Esophagus (tissue), 2 donors: Measurements from ENCODE around the gene MPRIP. TPM values are rescaled to one million over a fixed set of nuclear protein-coding genes. Genes with fewer than 3 reads are reported as not detected.

Experiments used
- H3K27ac ChIP-seq, 2 donors: one replicate each; pipeline ENCODE4 v1.5.1; 2013; ENCODE audit warnings: low read depth in 2 of 2, mild to moderate bottlenecking in 2 of 2, inconsistent platforms in 1 of 2, low read length in 1 of 2, moderate library complexity in 1 of 2
- H3K27me3 ChIP-seq, 2 donors: one replicate each; pipeline ENCODE4 v1.6.1; 2013; ENCODE audit warnings: low read length in 2 of 2, control low read depth in 1 of 2, mild to moderate bottlenecking in 1 of 2; ENCODE audit not compliant: insufficient read depth in 2 of 2, control insufficient read depth in 1 of 2
- H3K36me3 ChIP-seq, 2 donors: one replicate each; pipeline ENCODE4 v1.6.1; 2013; ENCODE audit warnings: low read length in 1 of 2; ENCODE audit not compliant: control insufficient read depth in 2 of 2, insufficient read depth in 2 of 2
- H3K4me1 ChIP-seq, 2 donors: one replicate each; pipeline ENCODE4 v1.6.1; 2013; ENCODE audit warnings: low read length in 1 of 2; ENCODE audit not compliant: control insufficient read depth in 2 of 2, insufficient read depth in 2 of 2
- H3K4me3 ChIP-seq, 2 donors: one replicate each; pipeline ENCODE4 v1.5.1; 2013; ENCODE audit warnings: low read length in 2 of 2, mild to moderate bottlenecking in 2 of 2, low read depth in 1 of 2, moderate library complexity in 1 of 2
- H3K9me3 ChIP-seq, 2 donors: one replicate each; pipeline ENCODE4 v1.6.1; 2013; ENCODE audit warnings: mild to moderate bottlenecking in 2 of 2, low read depth in 1 of 2, low read length in 1 of 2, moderate library complexity in 1 of 2; ENCODE audit not compliant: control insufficient read depth in 2 of 2, insufficient read depth in 1 of 2
- WGBS, 2 donors: extraction: QIAGEN DNeasy Blood & Tissue Kit; methylation state at CpG; one replicate each; pipeline ENCODE4 v1.1.7; 2013; 5-methylcytosine and 5-hydroxymethylcytosine counted together
- polyA plus RNA-seq, 2 donors: library from polyadenylated mRNA; stranded (reverse); fragments of 200-250 nt; gene quantifications; one replicate each; pipeline ENCODE4 v1.2.3, GENCODE V29; 2013
- donor health status: healthy with polysubstance abuse.
- donor health status: Bipolar disorder and iron deficiency.

MPRIP gene
- polyA plus RNA-seq, 2 donors, result 122 to 226 TPM

GRCh38 chr17:17161121-17161520, 118.9 kb downstream of the MPRIP start:
- H3K27me3 ChIP-seq, result no peaks in the 10 kb centered on the region
- no peak overlapping the region for H3K4me3 ChIP-seq
- WGBS, 2 donors, result 79 to 90% methylated on average over 6 of the region's 6 CpGs
- H3K36me3 ChIP-seq, result peaks cover 23 to 60% of the 10 kb centered on the region in 2 donors
- peaks cover 0 to 10% of the 10 kb centered on the region in 2 donors for H3K4me1 ChIP-seq
- H3K9me3 ChIP-seq, result no peaks in the 10 kb centered on the region
- H3K27ac ChIP-seq, result no peak overlapping the region

GRCh38 chr17:17161759-17162158, 119.5 kb downstream of the MPRIP start:
- H3K4me3 ChIP-seq, result no peak overlapping the region
- no peak overlapping the region for H3K27ac ChIP-seq
- peaks cover 24 to 61% of the 10 kb centered on the region in 2 donors for H3K36me3 ChIP-seq
- H3K4me1 ChIP-seq, result peaks cover 0 to 5% of the 10 kb centered on the region in 2 donors
- no peaks in the 10 kb centered on the region for H3K27me3 ChIP-seq
- H3K9me3 ChIP-seq, result no peaks in the 10 kb centered on the region
- WGBS, 2 donors, result 91 to 95% methylated on average over 4 of the region's 4 CpGs

DNA sequence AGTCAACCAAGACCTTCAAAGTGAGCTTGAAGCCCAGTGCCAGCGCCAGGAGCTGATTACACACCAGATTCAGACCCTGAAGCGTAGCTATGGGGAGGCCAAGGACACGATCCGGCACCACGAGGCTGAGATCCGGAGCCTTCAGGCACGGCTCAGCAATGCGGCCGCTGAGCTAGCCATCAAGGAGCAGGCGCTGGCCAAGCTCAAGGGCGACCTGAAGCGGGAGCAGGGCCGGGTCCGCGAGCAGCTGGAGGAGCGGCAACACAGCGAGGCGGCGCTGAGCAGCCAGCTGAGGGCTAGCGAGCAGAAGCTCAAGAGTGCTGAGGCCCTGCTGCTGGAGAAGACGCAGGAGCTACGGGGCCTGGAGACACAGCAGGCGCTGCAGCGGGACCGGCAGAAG, 121.9 kb downstream of the MPRIP start:
- H3K4me1 ChIP-seq, result no peaks in the 10 kb centered on the region
- H3K27me3 ChIP-seq, result no peaks in the 10 kb centered on the region
- no peaks in the 10 kb centered on the region for H3K9me3 ChIP-seq
- WGBS, 2 donors, result 93 to 95% methylated on average over 25 of the region's 25 CpGs
- no peak overlapping the region for H3K27ac ChIP-seq
- no peak overlapping the region for H3K4me3 ChIP-seq
- H3K36me3 ChIP-seq, result peaks cover 24 to 54% of the 10 kb centered on the region in 2 donors

- Histone ChIP-seq H3K27ac (no peak overlapping the region), H3K9me3 (no peaks in the 10 kb centered on the region), H3K27me3 (no peaks in the 10 kb centered on the region), H3K36me3 (peaks cover 24 to 51% of the 10 kb centered on the region in 2 donors), H3K4me3 (no peak overlapping the region), H3K4me1 (no peaks in the 10 kb centered on the region)
- WGBS, 2 donors, result 92% methylated on average over 17 of the region's 17 CpGs
These were observed 122.4 kb downstream of the MPRIP start for GRCh38 chr17:17164676-17165075.

DNA sequence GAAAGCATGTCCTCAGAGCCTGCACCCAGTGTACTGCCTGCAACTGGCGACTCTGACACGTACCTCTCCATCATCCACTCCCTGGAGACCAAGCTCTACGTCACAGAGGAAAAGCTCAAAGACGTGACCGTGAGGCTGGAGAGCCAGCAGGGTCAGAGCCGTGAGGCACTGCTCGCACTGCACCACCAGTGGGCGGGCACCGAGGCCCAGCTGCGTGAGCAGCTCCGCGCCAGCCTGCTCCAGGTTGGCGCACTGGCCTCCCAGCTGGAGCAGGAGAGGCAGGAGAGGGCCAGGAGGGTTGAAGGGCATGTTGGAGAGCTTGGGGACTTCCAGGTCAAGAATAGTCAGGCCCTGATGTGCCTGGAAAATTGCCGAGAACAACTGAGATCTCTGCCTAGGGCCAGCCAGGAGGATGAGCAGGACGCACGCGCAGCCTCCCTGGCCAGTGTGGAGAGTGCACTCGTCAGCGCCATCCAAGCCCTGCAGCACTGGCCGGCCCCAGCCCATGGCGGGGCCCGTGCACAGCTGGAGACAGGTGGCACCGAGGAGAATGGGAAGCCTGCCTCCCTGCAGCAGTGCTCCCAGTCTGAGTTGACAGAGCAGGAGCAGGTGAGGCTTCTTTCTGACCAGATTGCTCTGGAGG, 123.5 kb downstream of the MPRIP start:
- H3K36me3 ChIP-seq, result peaks cover 17 to 54% of the 10 kb centered on the region in 2 donors
- H3K4me1 ChIP-seq, result no peaks in the 10 kb centered on the region
- H3K9me3 ChIP-seq, result no peaks in the 10 kb centered on the region
- no peak overlapping the region for H3K27ac ChIP-seq
- no peak overlapping the region for H3K4me3 ChIP-seq
- WGBS, 2 donors, result 90 to 92% methylated on average over 23 of the region's 23 CpGs
- H3K27me3 ChIP-seq, result no peaks in the 10 kb centered on the region

- no peak overlapping the region for H3K27ac ChIP-seq
- H3K27me3 ChIP-seq, result no peaks in the 10 kb centered on the region
- H3K36me3 ChIP-seq, result peaks cover 17 to 55% of the 10 kb centered on the region in 2 donors
- 96 to 97% methylated on average over 8 of the region's 8 CpGs for WGBS, 2 donors
- no peaks in the 10 kb centered on the region for H3K9me3 ChIP-seq
- H3K4me3 ChIP-seq, result no peak overlapping the region
- no peaks in the 10 kb centered on the region for H3K4me1 ChIP-seq
These were observed 124.2 kb downstream of the MPRIP start for GRCh38 chr17:17166446-17166845.

DNA sequence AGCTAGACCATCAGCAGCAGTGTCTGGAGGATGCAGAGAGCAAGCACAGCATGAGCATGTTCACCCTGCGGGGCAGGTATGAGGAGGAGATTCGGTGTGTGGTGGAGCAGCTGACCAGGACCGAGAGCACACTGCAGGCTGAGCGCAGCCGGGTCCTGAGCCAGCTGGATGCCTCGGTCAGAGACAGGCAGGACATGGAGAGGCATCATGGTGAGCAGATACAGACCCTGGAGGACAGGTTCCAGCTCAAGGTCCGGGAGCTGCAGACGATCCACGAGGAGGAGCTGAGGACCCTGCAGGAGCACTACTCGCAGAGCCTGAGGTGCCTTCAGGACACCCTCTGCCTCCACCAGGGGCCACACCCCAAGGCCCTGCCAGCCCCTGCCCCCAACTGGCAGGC, 125.1 kb downstream of the MPRIP start:
- H3K27me3 ChIP-seq, result no peaks in the 10 kb centered on the region
- 95 to 96% methylated on average over 10 of the region's 10 CpGs for WGBS, 2 donors
- H3K9me3 ChIP-seq, result no peaks in the 10 kb centered on the region
- H3K4me3 ChIP-seq, result no peak overlapping the region
- no peaks in the 10 kb centered on the region for H3K4me1 ChIP-seq
- H3K36me3 ChIP-seq, result peaks cover 18 to 58% of the 10 kb centered on the region in 2 donors
- no peak overlapping the region for H3K27ac ChIP-seq

DNA sequence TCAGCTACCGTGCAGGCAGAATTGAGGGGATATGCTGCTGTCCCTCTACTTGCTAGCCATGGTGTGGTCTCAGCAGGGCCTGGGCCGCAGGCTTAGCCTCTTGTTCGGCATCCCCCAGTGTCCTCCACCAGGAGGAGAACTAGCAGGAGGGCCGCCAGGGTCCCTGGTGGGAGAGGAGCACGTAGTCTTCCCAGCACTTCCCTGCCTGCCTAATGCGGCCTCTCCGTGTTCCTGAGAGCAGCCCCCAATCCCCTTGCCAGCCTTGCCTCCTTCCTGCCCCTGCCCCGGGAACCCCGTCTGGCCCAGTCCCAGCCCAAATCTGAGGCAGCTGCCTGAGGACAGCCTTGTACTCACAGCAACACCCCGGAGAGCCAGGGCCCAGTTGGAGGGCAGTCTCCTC, 125.7 kb downstream of the MPRIP start:
- no peaks in the 10 kb centered on the region for H3K9me3 ChIP-seq

DNA sequence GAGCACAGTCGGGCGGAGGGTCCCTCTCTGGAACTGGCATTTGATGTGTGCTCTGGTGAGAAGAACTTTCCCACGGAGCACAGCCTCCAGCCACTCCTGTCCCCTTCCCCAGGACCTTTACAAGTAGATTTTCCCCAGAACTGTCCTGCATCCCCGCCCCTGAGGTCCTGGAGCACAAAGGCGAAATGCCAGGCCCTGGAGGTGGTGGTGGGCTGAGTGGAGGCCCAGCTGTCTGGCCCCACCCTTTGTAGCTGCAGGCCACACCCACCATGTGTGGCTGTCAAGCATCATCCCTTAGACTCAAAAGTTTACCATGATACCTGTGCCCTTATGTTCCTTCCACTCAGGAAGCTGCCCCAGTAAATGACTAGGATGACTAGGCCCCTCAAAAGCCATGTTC, 126.1 kb downstream of the MPRIP start:
- Histone ChIP-seq H3K36me3 (peaks cover 22 to 63% of the 10 kb centered on the region in 2 donors), H3K4me3 (no peak overlapping the region), H3K27me3 (no peaks in the 10 kb centered on the region), H3K27ac (no peak overlapping the region), H3K9me3 (no peaks in the 10 kb centered on the region), H3K4me1 (no peaks in the 10 kb centered on the region)
- 90 to 91% methylated on average over 5 of the region's 5 CpGs for WGBS, 2 donors

More for the DNA sequence above, 125.7 kb downstream of the MPRIP start:
- H3K36me3 ChIP-seq, result peaks cover 20 to 62% of the 10 kb centered on the region in 2 donors
- no peaks in the 10 kb centered on the region for H3K27me3 ChIP-seq
- no peak overlapping the region for H3K27ac ChIP-seq
- 95 to 96% methylated on average over 10 of the region's 10 CpGs for WGBS, 2 donors
- no peak overlapping the region for H3K4me3 ChIP-seq
- no peaks in the 10 kb centered on the region for H3K4me1 ChIP-seq

GRCh38 chr17:17169396-17169795, 127.1 kb downstream of the MPRIP start:
- peaks cover 29 to 66% of the 10 kb centered on the region in 2 donors for H3K36me3 ChIP-seq
- no peaks in the 10 kb centered on the region for H3K9me3 ChIP-seq
- H3K27ac ChIP-seq, result no peak overlapping the region
- H3K4me3 ChIP-seq, result no peak overlapping the region
- 84 to 89% methylated on average over 4 of the region's 4 CpGs for WGBS, 2 donors
- no peaks in the 10 kb centered on the region for H3K27me3 ChIP-seq
- no peaks in the 10 kb centered on the region for H3K4me1 ChIP-seq
